Gastroesophageal sphincter (tissue), 4 donors: ENCODE measurements around the gene MARCKSL1. TPM values are rescaled to one million over a fixed set of nuclear protein-coding genes. Genes with fewer than 3 reads are reported as not detected.

Experiments used
- ATAC-seq: fragments of 150-250 bp; one replicate; pipeline ENCODE4 v1.9.1; 2016; ENCODE audit warnings: mild to moderate bottlenecking, moderate library complexity
- H3K27ac ChIP-seq, 4 donors: fragments of 200-600 bp; sonication (generic) in 3 of 4; 1 replicate in 3 of 4; 2 replicates in 1 of 4; pipeline ENCODE4 v1.5.1; 2016 to 2019
- H3K27me3 ChIP-seq: fragments of 200-600 bp; sonication (generic); one replicate; pipeline ENCODE4 v1.5.1; 2019
- H3K36me3 ChIP-seq, 2 donors: fragments of 200-600 bp; sonication (generic); one replicate each; pipeline ENCODE4 v1.5.1; 2019; ENCODE audit warnings: control low read depth in 1 of 2
- H3K4me1 ChIP-seq, 3 donors: fragments of 200-600 bp; sonication (generic); 1 replicate in 2 of 3; 2 replicates in 1 of 3; pipeline ENCODE4 v1.5.1; 2016 to 2019; ENCODE audit warnings: control low read depth in 2 of 3
- H3K4me3 ChIP-seq, 2 donors: fragments of 200-600 bp; sonication (generic); one replicate each; pipeline ENCODE4 v1.5.1; 2019; ENCODE audit warnings: mild to moderate bottlenecking in 1 of 2, moderate library complexity in 1 of 2
- H3K9me3 ChIP-seq, 3 donors: fragments of 200-600 bp; sonication (generic); one replicate each; pipeline ENCODE4 v1.5.1; 2017 to 2019; ENCODE audit warnings: control low read depth in 2 of 3
- CTCF ChIP-seq, 4 experiments: fragments of 200-600 bp in 2 of 4; fragments of 450-650 bp in 2 of 4; sonication (generic) in 1 of 4; IDR thresholded peaks; one replicate each; pipeline ENCODE4 v1.5.1; 2017 to 2019; ENCODE audit warnings: antibody characterized with exemption in 4 of 4, mild to moderate bottlenecking in 2 of 4, moderate library complexity in 2 of 4
- EP300 ChIP-seq: sonication (generic); formaldehyde crosslinking; IDR thresholded peaks from one replicate; pipeline ENCODE4 v1.6.1; 2017; ENCODE audit warnings: antibody characterized with exemption, mild to moderate bottlenecking
- POLR2A ChIP-seq, 2 donors: fragments of 450-650 bp; IDR thresholded peaks; one replicate each; pipeline ENCODE4 v1.6.1; 2017; ENCODE audit warnings: antibody characterized with exemption in 2 of 2, mild to moderate bottlenecking in 2 of 2, moderate library complexity in 1 of 2
- POLR2AphosphoS5 ChIP-seq: sonication (generic); formaldehyde crosslinking; IDR thresholded peaks from one replicate; pipeline ENCODE4 v1.6.1; 2017; ENCODE audit warnings: antibody characterized with exemption
- WGBS, 2 donors: methylation state at CpG; one replicate each; pipeline ENCODE4 v1.1.5; 2018; ENCODE audit warnings: low coverage in 1 of 2; 5-methylcytosine and 5-hydroxymethylcytosine counted together
- total RNA-seq, 4 donors: library from RNA; depleted of rRNA; stranded (reverse); fragments of >200 nt; gene quantifications; one replicate each; pipeline ENCODE4 v1.1.0, GENCODE V29; 2016

The MARCKSL1 gene
- total RNA-seq, 4 donors from 2014 or later, result 4.0 to 9.0 (median 7.4) TPM

- H3K4me1 ChIP-seq, result peaks cover 0 to 55% (median 25%) of the 10 kb centered on the region in 3 donors
- H3K9me3 ChIP-seq, result no peaks in the 10 kb centered on the region
- ATAC-seq, result no peak
- peak overlapping the region in 3 of 4 donors; percentile 57 to 94 (median 94) for H3K27ac ChIP-seq
- WGBS, 2 donors, result 43 to 100% methylated on average over 1 of the region's 2 CpGs
- H3K36me3 ChIP-seq, result peaks cover 0 to 7% of the 10 kb centered on the region in 2 donors
- H3K4me3 ChIP-seq, result no peak overlapping the region
- TF ChIP-seq EP300, result no peak
- TF ChIP-seq POLR2AphosphoS5, result no peak
- no peak for TF ChIP-seq CTCF (IDR thresholded peaks at IDR 0.05)
- TF ChIP-seq POLR2A (IDR thresholded peaks at IDR 0.05), result no peak
- no peaks in the 10 kb centered on the region for H3K27me3 ChIP-seq
Measured at GRCh38 chr1:32353431-32353830, 17.4 kb upstream of the MARCKSL1 start.

GRCh38 chr1:32352831-32353383, 16.9 kb upstream of the MARCKSL1 start:
- Histone ChIP-seq H3K36me3 (peaks cover 0 to 7% of the 10 kb centered on the region in 2 donors), H3K4me1 (peaks cover 0 to 55% (median 25%) of the 10 kb centered on the region in 3 donors), H3K27me3 (no peaks in the 10 kb centered on the region), H3K4me3 (peak overlapping the region in 1 of 2 donors; percentile 90), H3K9me3 (no peaks in the 10 kb centered on the region), H3K27ac (peak overlapping the region in 3 of 4 donors; percentile 57 to 94 (median 94))
- ATAC-seq, result no peak
- 60 to 65% methylated on average over 1 to 2 of the region's 2 CpGs for WGBS, 2 donors
- TF ChIP-seq CTCF (IDR thresholded peaks at IDR 0.05) (no peak), EP300 (no peak), POLR2A (IDR thresholded peaks at IDR 0.05) (no peak), POLR2AphosphoS5 (no peak)

GRCh38 chr1:32352239-32352745, 16.3 kb upstream of the MARCKSL1 start:
- peak overlapping the region; percentile 82 to 97 (median 94) for H3K27ac ChIP-seq
- TF ChIP-seq POLR2AphosphoS5, result no peak
- TF ChIP-seq CTCF (IDR thresholded peaks at IDR 0.05), result no peak
- no peak for TF ChIP-seq EP300
- no peak for TF ChIP-seq POLR2A (IDR thresholded peaks at IDR 0.05)
- 60 to 90% methylated on average over 3 to 5 of the region's 8 CpGs for WGBS, 2 donors
- no peak for ATAC-seq
- no peaks in the 10 kb centered on the region for H3K9me3 ChIP-seq
- peaks cover 0 to 7% of the 10 kb centered on the region in 2 donors for H3K36me3 ChIP-seq
- no peaks in the 10 kb centered on the region for H3K27me3 ChIP-seq
- H3K4me1 ChIP-seq, result peaks cover 0 to 55% (median 25%) of the 10 kb centered on the region in 3 donors
- peak overlapping the region; percentile 64 to 90 for H3K4me3 ChIP-seq

GRCh38 chr1:32351399-32352238, 15.6 kb upstream of the MARCKSL1 start:
- peak; percentile 94 for ATAC-seq
- Histone ChIP-seq H3K9me3 (no peaks in the 10 kb centered on the region), H3K4me3 (peak overlapping the region; percentile 64 to 90), H3K27me3 (no peaks in the 10 kb centered on the region), H3K27ac (peak overlapping the region; percentile 82 to 97 (median 94)), H3K4me1 (peaks cover 0 to 55% (median 25%) of the 10 kb centered on the region in 3 donors), H3K36me3 (peaks cover 0 to 7% of the 10 kb centered on the region in 2 donors)
- 0% methylated on average over 3 of the region's 75 CpGs; no CpG with 5 or more reads in 1 of the 2 donors for WGBS, 2 donors
- no peak for TF ChIP-seq EP300
- peak; percentile 92 to 93 for TF ChIP-seq POLR2A (IDR thresholded peaks at IDR 0.05)
- peak in 3 of 4 experiments; percentile 4 to 11 (median 9) for TF ChIP-seq CTCF (IDR thresholded peaks at IDR 0.05)
- peak; percentile 90 for TF ChIP-seq POLR2AphosphoS5
